Neural cell (in vitro differentiated cells): ENCODE measurements around the gene POMP. TPM values are rescaled to one million over a fixed set of nuclear protein-coding genes. Genes with fewer than 3 reads are reported as not detected.
"Not testable (repeated sequence)": the region's sequence is repeated elsewhere in the genome, so short reads cannot be mapped to it uniquely, and the experiment has no call there.

ENCODE experiments used
- H2AFZ ChIP-seq: fragments of 200-600, 300-800 bp; sonication (generic), shearing (Covaris generic); 2 replicates; pipeline ENCODE4 v1.6.0; 2014; ENCODE audit warnings: low read depth, mild to moderate bottlenecking, antibody characterized with exemption, low read length, moderate library complexity
- H3F3A ChIP-seq: fragments of 200-600 bp; shearing (Covaris generic); 2 replicates; pipeline ENCODE4 v1.6.1; 2016; ENCODE audit warnings: mild to moderate bottlenecking, moderate library complexity, mixed read lengths, antibody characterized with exemption, low read length; ENCODE audit not compliant: insufficient read depth, poor library complexity, severe bottlenecking
- H3K27ac ChIP-seq: fragments of 200-600, 300-800 bp; sonication (generic), shearing (Covaris generic); 2 replicates; pipeline ENCODE4 v1.5.1; 2014; ENCODE audit warnings: mild to moderate bottlenecking, low read length, moderate library complexity
- H3K27me3 ChIP-seq: fragments of 300-800, 200-600 bp; sonication (generic), shearing (Covaris generic); 2 replicates; pipeline ENCODE4 v1.6.0; 2014; ENCODE audit warnings: mild to moderate bottlenecking, low read depth, low read length, moderate library complexity; ENCODE audit not compliant: insufficient read depth
- H3K36me3 ChIP-seq: fragments of 300-800, 200-600 bp; sonication (generic), shearing (Covaris generic); 2 replicates; pipeline ENCODE4 v1.5.1; 2014; ENCODE audit warnings: mild to moderate bottlenecking, antibody characterized with exemption, low read length, moderate library complexity; ENCODE audit not compliant: insufficient read depth
- H3K4me2 ChIP-seq: fragments of 300-800, 200-600 bp; sonication (generic), shearing (Covaris generic); 2 replicates; pipeline ENCODE4 v1.6.0; 2014; ENCODE audit warnings: mild to moderate bottlenecking, low read length
- H3K4me3 ChIP-seq: fragments of 300-800, 200-600 bp; sonication (generic), shearing (Covaris generic); 2 replicates; pipeline ENCODE4 v1.5.1; 2014; ENCODE audit warnings: mild to moderate bottlenecking, low read length, moderate library complexity
- H3K79me2 ChIP-seq: fragments of 200-600 bp; shearing (Covaris generic); replicated peaks from 2 replicates; pipeline ENCODE4 v1.6.0; 2014; ENCODE audit warnings: mild to moderate bottlenecking, low read length, moderate library complexity; ENCODE audit not compliant: insufficient read depth
- H3K9ac ChIP-seq: fragments of 300-800, 200-600 bp; sonication (generic), shearing (Covaris generic); 2 replicates; pipeline ENCODE4 v1.6.1; 2016; ENCODE audit warnings: mild to moderate bottlenecking, low read length, mixed read lengths
- H3K9me2 ChIP-seq: fragments of 200-600 bp; shearing (Covaris generic); 2 replicates; pipeline ENCODE4 v1.6.1; 2016; ENCODE audit warnings: mild to moderate bottlenecking, low read length, mixed read lengths; ENCODE audit not compliant: insufficient read depth
- H3K9me3 ChIP-seq: fragments of 200-600, 300-800 bp; sonication (generic), shearing (Covaris generic); 2 replicates; pipeline ENCODE4 v1.6.1; 2016; ENCODE audit warnings: mild to moderate bottlenecking, mixed run types, low read length, moderate library complexity, mixed read lengths
- H4K20me1 ChIP-seq: fragments of 200-600 bp; shearing (Covaris generic); 2 replicates; pipeline ENCODE4 v1.6.1; 2016; ENCODE audit warnings: mild to moderate bottlenecking, mixed run types; ENCODE audit not compliant: insufficient read depth
- CTCF ChIP-seq: fragments of 450-650 bp; IDR thresholded peaks from 2 replicates; pipeline ENCODE4 v1.5.1; 2014; ENCODE audit warnings: antibody characterized with exemption, mild to moderate bottlenecking, moderate library complexity; ENCODE audit not compliant: poor library complexity, severe bottlenecking
- EP300 ChIP-seq: fragments of 450-650 bp; conservative IDR thresholded peaks from 2 replicates; pipeline ENCODE4 v1.6.1; 2014; ENCODE audit warnings: antibody characterized with exemption, mild to moderate bottlenecking, moderate library complexity; ENCODE audit not compliant: poor library complexity, severe bottlenecking
- EZH2 ChIP-seq: fragments of 200-600, 300-800 bp; shearing (Covaris generic), sonication (generic); IDR thresholded peaks from 2 replicates; pipeline ENCODE4 v1.6.1; 2014; ENCODE audit warnings: antibody characterized with exemption, low read length, borderline replicate concordance, mild to moderate bottlenecking; ENCODE audit not compliant: insufficient read depth, poor library complexity, severe bottlenecking
- MXI1 ChIP-seq: fragments of 450-650 bp; conservative IDR thresholded peaks from 2 replicates; pipeline ENCODE4 v1.6.1; 2014; ENCODE audit warnings: antibody characterized with exemption, mild to moderate bottlenecking; ENCODE audit not compliant: poor library complexity, severe bottlenecking
- POLR2AphosphoS5 ChIP-seq: IDR thresholded peaks from 2 replicates; pipeline ENCODE4 v1.6.1; 2012
- RAD21 ChIP-seq: fragments of 450-650 bp; conservative IDR thresholded peaks from 2 replicates; pipeline ENCODE4 v1.6.1; 2014; ENCODE audit warnings: antibody characterized with exemption, mild to moderate bottlenecking, moderate library complexity
- REST ChIP-seq: IDR thresholded peaks from 2 replicates; pipeline ENCODE4 v1.6.1; 2012; ENCODE audit warnings: borderline replicate concordance
- SMC3 ChIP-seq: fragments of 450-650 bp; conservative IDR thresholded peaks from 2 replicates; pipeline ENCODE4 v1.6.1; 2014; ENCODE audit warnings: antibody characterized with exemption, mild to moderate bottlenecking, moderate library complexity; ENCODE audit not compliant: poor library complexity
- TAF1 ChIP-seq: IDR thresholded peaks from 2 replicates; pipeline ENCODE4 v1.6.1; 2012; ENCODE audit warnings: low read depth
- polyA plus RNA-seq: library from polyadenylated mRNA; depleted of rRNA; stranded (reverse); fragments of >200 nt; gene quantifications from 2 replicates; pipeline ENCODE4 v1.2.3, GENCODE V29; 2014

The POMP gene
- polyA plus RNA-seq, 1 donor from 2014 or later = 167 TPM

GRCh38 chr13:28685114-28685513, 26.2 kb downstream of the POMP start:
- Histone ChIP-seq H3K27ac (no peak overlapping the region), H2AFZ (no peak overlapping the region), H4K20me1 (no peaks in the 10 kb centered on the region), H3K36me3 (no peaks in the 10 kb centered on the region), H3K9me2 (no peaks in the 10 kb centered on the region), H3F3A (no peaks in the 10 kb centered on the region), H3K9ac (no peak overlapping the region), H3K79me2 (no peaks in the 10 kb centered on the region), H3K9me3 (no peaks in the 10 kb centered on the region), H3K4me2 (no peak overlapping the region), H3K4me3 (no peak overlapping the region), H3K27me3 (no peaks in the 10 kb centered on the region)
- TF ChIP-seq CTCF (no peak), SMC3 (no peak), RAD21 (no peak), EP300 (no peak), EZH2 (no peak), MXI1 (no peak), POLR2AphosphoS5 (no peak), TAF1 (no peak), REST (no peak)

DNA sequence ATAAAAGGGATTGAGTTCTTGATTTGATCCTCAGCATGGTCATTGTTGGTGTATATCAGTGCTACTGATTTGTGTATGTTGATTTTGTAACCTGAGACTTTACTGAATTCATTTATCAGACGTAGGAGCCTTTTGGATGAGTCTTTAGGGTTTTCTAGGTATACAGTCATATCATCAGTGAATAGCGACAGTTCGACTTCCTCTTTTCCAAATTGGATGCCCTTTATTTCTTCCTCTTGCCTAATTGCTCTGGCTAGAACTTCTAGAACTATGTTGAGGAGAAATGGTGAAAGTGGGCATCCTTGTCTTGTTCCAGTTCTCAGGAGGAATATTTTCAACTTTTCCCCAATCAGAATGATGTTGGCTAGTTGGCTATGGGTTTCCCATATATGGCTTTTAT, 27.0 kb downstream of the POMP start:
- Histone ChIP-seq H3K4me3 (no peak overlapping the region), H3F3A (no peaks in the 10 kb centered on the region), H3K9me2 (no peaks in the 10 kb centered on the region), H4K20me1 (no peaks in the 10 kb centered on the region), H2AFZ (no peak overlapping the region), H3K27me3 (no peaks in the 10 kb centered on the region), H3K79me2 (no peaks in the 10 kb centered on the region), H3K9ac (no peak overlapping the region), H3K9me3 (no peaks in the 10 kb centered on the region), H3K36me3 (no peaks in the 10 kb centered on the region), H3K4me2 (no peak overlapping the region), H3K27ac (no peak overlapping the region)
- TF ChIP-seq POLR2AphosphoS5 = no peak
- TF ChIP-seq MXI1 = no peak
- no peak for TF ChIP-seq SMC3
- no peak for TF ChIP-seq RAD21
- no peak for TF ChIP-seq TAF1
- no peak for TF ChIP-seq CTCF
- no peak for TF ChIP-seq REST
- TF ChIP-seq EZH2 = no peak
- TF ChIP-seq EP300 = no peak

- H4K20me1 ChIP-seq, H3F3A ChIP-seq, H2AFZ ChIP-seq, H3K27me3 ChIP-seq, H3K9me3 ChIP-seq, H3K27ac ChIP-seq, H3K4me3 ChIP-seq, H3K79me2 ChIP-seq, H3K4me2 ChIP-seq, H3K36me3 ChIP-seq, H3K9ac ChIP-seq, H3K9me2 ChIP-seq: not testable (repeated sequence)
Measured at GRCh38 chr13:28693605-28694491, 34.9 kb downstream of the POMP start.
